ENCODE measurements around the gene MYRF. TPM values are rescaled to one million over a fixed set of nuclear protein-coding genes. Genes with fewer than 3 reads are reported as not detected.

MYRF gene
- total and polyA plus RNA-seq, 2 of the 4 experiments (the other 2 are of a cell fraction), result 1.6 to 10.7 TPM

DNA sequence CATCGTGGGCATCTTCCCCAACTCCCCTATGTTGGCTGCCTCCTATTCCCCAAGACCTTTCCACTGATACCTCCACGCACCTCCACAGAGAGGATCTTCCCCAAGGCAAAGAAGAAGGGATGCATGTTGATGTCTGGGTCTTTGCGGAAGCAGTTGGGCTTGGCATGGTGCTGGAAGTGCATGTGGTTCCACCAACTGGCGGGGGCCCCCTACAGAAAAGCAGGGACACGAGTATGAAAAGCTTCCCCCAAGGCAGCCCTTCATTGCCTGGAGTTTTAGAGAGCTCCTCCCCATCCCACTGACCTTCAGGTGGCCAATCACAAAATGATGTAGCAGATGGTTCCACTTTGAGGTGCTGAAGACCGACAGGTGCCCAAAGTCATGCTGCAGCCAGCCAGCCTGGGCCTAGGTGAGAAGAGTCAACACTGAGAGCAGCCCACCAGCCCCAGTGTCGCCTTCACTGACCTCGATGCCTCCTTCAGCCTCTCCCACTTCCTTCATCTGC lies 58.3 kb downstream of the MYRF start:
- Histone ChIP-seq H2BK5ac (ENCODE audit: low read depth, low read length, poor library complexity, severe bottlenecking) (no peak overlapping the region), H4K8ac (ENCODE audit: low read depth in 2 of 2, low read length in 2 of 2) (no peak overlapping the region), H3K4me2 (ENCODE audit: low read depth, low read length) (no peak overlapping the region), H3K36me3 (ENCODE audit: control insufficient read depth, insufficient read depth, low read length) (peaks cover 52% of the 10 kb centered on the region), H2AFZ (replicated peaks; ENCODE audit: low read length, poor library complexity) (no peak overlapping the region), H2AK9ac (replicated peaks; ENCODE audit: low read depth, low read length, poor library complexity) (no peak overlapping the region), H3K27me3 (ENCODE audit: control insufficient read depth, insufficient read depth, low read length) (no peaks in the 10 kb centered on the region), H3K18ac (ENCODE audit: low read depth, low read length) (no peak overlapping the region), H3K9me1 (ENCODE audit: insufficient read depth, low read length) (peaks cover 14% of the 10 kb centered on the region), H3K4me3 (ENCODE audit: insufficient read depth, low read depth, low read length) (no peak overlapping the region), H2BK120ac (ENCODE audit: low read depth, low read length) (no peak overlapping the region), H3K56ac (ENCODE audit: extremely low read depth, insufficient read depth, low read length) (no peak overlapping the region), H3K23ac (ENCODE audit: low read depth, low read length) (no peak overlapping the region), H4K5ac (ENCODE audit: low read depth, low read length) (no peak overlapping the region), H3K27ac (ENCODE audit: insufficient read depth, low read length) (no peak overlapping the region), H3K9me3 (ENCODE audit: control insufficient read depth, insufficient read depth, low read length) (no peaks in the 10 kb centered on the region), H3K4ac (ENCODE audit: low read depth, low read length) (no peak overlapping the region), H2BK20ac (ENCODE audit: low read depth, low read length) (no peak overlapping the region), H2AK5ac (ENCODE audit: low read depth, low read length) (no peak overlapping the region), H3K9ac (ENCODE audit: low read depth, low read length) (no peak overlapping the region), H3K14ac (replicated peaks; ENCODE audit: low read depth, low read length) (no peak overlapping the region), H4K20me1 (ENCODE audit: insufficient read depth, low read length) (no peaks in the 10 kb centered on the region; the same call in 1 of the 2 replicates), H3K79me1 (ENCODE audit: low read depth in 1 of 2, low read length in 2 of 2) (peaks cover 7 to 32% of the 10 kb centered on the region in 2 experiments), H2BK15ac (ENCODE audit: low read depth, low read length) (no peak overlapping the region), H3K4me1 (ENCODE audit: control insufficient read depth, insufficient read depth, low read length) (no peaks in the 10 kb centered on the region), H4K91ac (ENCODE audit: insufficient read depth, low read depth, low read length) (no peak overlapping the region)
- TF ChIP-seq MAFK (IDR thresholded peaks at IDR 0.05; ENCODE audit: low read depth, low read length) (no peak), FOS (IDR thresholded peaks at IDR 0.05; ENCODE audit: low read depth, low read length) (no peak), POLR2A (IDR thresholded peaks at IDR 0.05; ENCODE audit: low read depth, low read length) (no peak), CEBPB (IDR thresholded peaks at IDR 0.05; ENCODE audit: low read depth, low read length) (no peak), SMC3 (IDR thresholded peaks at IDR 0.05; ENCODE audit: low read depth, low read length) (no peak), BHLHE40 (IDR thresholded peaks at IDR 0.05; ENCODE audit: low read depth, low read length) (no peak), RAD21 (IDR thresholded peaks at IDR 0.05; ENCODE audit: low read length) (no peak)
- BruUV-seq (replicated peaks), result no TSS peak
- in situ Hi-C loops (cut with MboI; ENCODE audit: low sequenced_read_pairs) (no loop called here), dilution Hi-C loops (cut with HindIII; ENCODE audit: low sequenced_read_pairs, unreplicated experiment) (no loop called here), intact Hi-C loops (cut with micrococcal nuclease) (no loop called here)
- ChIA-PET POLR2A (ENCODE audit: unreplicated experiment) (no interaction called here), CTCF (no interaction called here)
- 100% methylated on average over 3 of the region's 8 CpGs; no CpG with 5 or more reads in 1 of the 2 experiments for WGBS, 2 experiments (ENCODE audit: extremely low coverage in 2 of 2, insufficient read length in 1 of 2)
- no peak for DNase-seq
- no peak for ATAC-seq (ENCODE audit: low read depth)
